GM20431 (cell line): ENCODE results near the gene NPHS1.
"Not testable (repeated sequence)": the region's sequence is repeated elsewhere in the genome, so short reads cannot be mapped to it uniquely, and the experiment has no call there.

Experiments
- in situ Hi-C: fragments of 300-500 bp; cut with MseI, MboI; formaldehyde crosslinking; loops from one replicate; pipeline ENCODE4 v1.15.0; 2020; ENCODE audit warnings: low sequenced_read_pairs; ENCODE audit not compliant: unreplicated experiment

NPHS1 gene

GRCh38 chr19:35816846-35817245 lies 35.5 kb downstream of the NPHS1 start:
- in situ Hi-C loops, result no loop called here

GRCh38 chr19:35816262-35816661 lies 36.0 kb downstream of the NPHS1 start:
- in situ Hi-C loops, result no loop called here

- in situ Hi-C loops, result no loop called here
Measured at GRCh38 chr19:35813043-35813890, 39.0 kb downstream of the NPHS1 start.

- in situ Hi-C loops, result no loop called here
Measured at GRCh38 chr19:35812220-35813042, 39.9 kb downstream of the NPHS1 start, which contains the start of gene PRODH2. PRODH2 (minus strand) TSS chr19:35812845; CDS start chr19:35812805, 40 bp downstream.

GRCh38 chr19:35811317-35812219 lies 40.7 kb downstream of the NPHS1 start:
- in situ Hi-C loops, result no loop called here

- in situ Hi-C loops, result no loop called here
Measured at GRCh38 chr19:35807633-35808032, 44.7 kb downstream of the NPHS1 start.

GRCh38 chr19:35806597-35806996 lies 45.7 kb downstream of the NPHS1 start:
- in situ Hi-C loops, result no loop called here

- in situ Hi-C loops, result no loop called here
Measured at GRCh38 chr19:35805526-35806102, 46.7 kb downstream of the NPHS1 start.

- in situ Hi-C loops, result no loop called here
Measured at GRCh38 chr19:35801828-35802227, 50.5 kb downstream of the NPHS1 start.

- in situ Hi-C loops, result no loop called here
Measured at GRCh38 chr19:35797663-35798062, 54.6 kb downstream of the NPHS1 start.

- in situ Hi-C loops, result no loop called here
Measured at GRCh38 chr19:35796645-35797542, 55.4 kb downstream of the NPHS1 start.

- in situ Hi-C loops, result not testable (repeated sequence)
Measured at GRCh38 chr19:35795564-35795963, 56.7 kb downstream of the NPHS1 start.

GRCh38 chr19:35793381-35794165 lies 58.7 kb downstream of the NPHS1 start:
- in situ Hi-C loops, result no loop called here

- in situ Hi-C loops, result no loop called here
Measured at GRCh38 chr19:35792888-35793287, 59.4 kb downstream of the NPHS1 start.

- in situ Hi-C loops, result no loop called here
Measured at GRCh38 chr19:35792312-35792711, 60.0 kb downstream of the NPHS1 start.

- in situ Hi-C loops, result no loop called here
Measured at GRCh38 chr19:35791814-35792279, 60.5 kb downstream of the NPHS1 start.

GRCh38 chr19:35790981-35791813 lies 61.1 kb downstream of the NPHS1 start:
- in situ Hi-C loops, result no loop called here
